Memory B cell (primary cell): ENCODE measurements around the gene OR2F1.
"Not testable (repeated sequence)": the region's sequence is repeated elsewhere in the genome, so short reads cannot be mapped to it uniquely, and the experiment has no call there.

Experiments used
- ATAC-seq: fragments of 150-1000 bp; cut with Tn5 transposase; 2 replicates; pipeline ENCODE4 v1.10.0; 2021; ENCODE audit warnings: low read depth, mild to moderate bottlenecking, moderate library complexity
- DNase-seq, 2 donors: peaks; one replicate each; pipeline ENCODE4 v3.0.0; 2022; ENCODE audit warnings: low spot score in 2 of 2
- H3K27ac Mint-ChIP-seq: one replicate; pipeline ENCODE4 v1.8.0; 2022; ENCODE audit warnings: mild to moderate bottlenecking, moderate library complexity, mixed read lengths
- H3K27me3 Mint-ChIP-seq: one replicate; pipeline ENCODE4 v1.8.0; 2022; ENCODE audit warnings: mixed read lengths
- H3K36me3 Mint-ChIP-seq: one replicate; pipeline ENCODE4 v1.8.0; 2022; ENCODE audit warnings: mild to moderate bottlenecking, mixed read lengths
- H3K4me1 Mint-ChIP-seq: one replicate; pipeline ENCODE4 v1.8.0; 2022; ENCODE audit warnings: mixed read lengths
- H3K4me3 Mint-ChIP-seq: one replicate; pipeline ENCODE4 v1.8.0; 2022; ENCODE audit warnings: mild to moderate bottlenecking, moderate library complexity, mixed read lengths
- H3K9me3 Mint-ChIP-seq: one replicate; pipeline ENCODE4 v1.8.0; 2022; ENCODE audit warnings: mixed read lengths

OR2F1 gene

DNA sequence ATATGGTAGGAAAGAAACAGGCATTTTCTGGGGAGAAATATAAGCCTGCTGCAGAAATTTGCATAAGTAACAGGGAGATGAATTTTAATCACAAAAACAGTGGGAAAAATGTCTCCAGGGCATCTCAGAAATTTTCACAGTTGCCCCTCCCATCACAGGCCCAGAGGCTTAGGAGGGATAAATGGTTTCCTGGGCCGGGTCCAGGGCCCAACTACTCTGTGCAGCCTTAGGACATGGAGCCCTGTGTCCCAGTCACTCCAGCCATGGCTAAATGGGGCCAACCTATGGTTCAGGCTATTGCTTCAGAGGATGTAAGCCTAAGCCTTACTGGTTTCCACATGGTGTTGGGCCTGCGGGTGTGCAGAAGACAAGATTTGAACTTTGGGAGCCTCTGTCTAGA, 54.7 kb downstream of the OR2F1 start:
- H3K27ac Mint-ChIP-seq = no peak overlapping the region
- H3K4me3 Mint-ChIP-seq = no peak overlapping the region
- peaks cover 12% of the 10 kb centered on the region for H3K9me3 Mint-ChIP-seq
- H3K27me3 Mint-ChIP-seq = peaks cover 17% of the 10 kb centered on the region
- H3K36me3 Mint-ChIP-seq = no peaks in the 10 kb centered on the region
- DNase-seq = no peak
- no peaks in the 10 kb centered on the region for H3K4me1 Mint-ChIP-seq
- ATAC-seq = no peak

- not testable (repeated sequence) for H3K36me3 Mint-ChIP-seq, DNase-seq, H3K4me1 Mint-ChIP-seq, ATAC-seq, H3K4me3 Mint-ChIP-seq, H3K27ac Mint-ChIP-seq
- Mint-ChIP-seq H3K27me3 (peaks cover 13% of the 10 kb centered on the region), H3K9me3 (peaks cover 12% of the 10 kb centered on the region)
Measured at GRCh38 chr7:144010061-144010460, 55.4 kb downstream of the OR2F1 start.

- not testable (repeated sequence) for DNase-seq, H3K4me1 Mint-ChIP-seq, H3K4me3 Mint-ChIP-seq, ATAC-seq, H3K27ac Mint-ChIP-seq, H3K36me3 Mint-ChIP-seq
- H3K27me3 Mint-ChIP-seq = peaks cover 11% of the 10 kb centered on the region
- peaks cover 12% of the 10 kb centered on the region for H3K9me3 Mint-ChIP-seq
Measured at GRCh38 chr7:144010821-144011220, 56.2 kb downstream of the OR2F1 start.

- Mint-ChIP-seq H3K9me3 (peaks cover 12% of the 10 kb centered on the region), H3K4me1 (no peaks in the 10 kb centered on the region), H3K4me3 (no peak overlapping the region), H3K36me3 (no peaks in the 10 kb centered on the region), H3K27ac (no peak overlapping the region), H3K27me3 (peaks cover 11% of the 10 kb centered on the region)
- ATAC-seq (no peak), DNase-seq (no peak)
Measured at GRCh38 chr7:144011458-144012230, 57.0 kb downstream of the OR2F1 start.
